GM19328 (cell line): ENCODE measurements around the gene HMCN2.

Experiments used
- ATAC-seq: cut with Tn5 transposase; IDR thresholded peaks from one replicate; pipeline ENCODE4 v1.9.1; 2021; ENCODE audit warnings: mild to moderate bottlenecking, moderate library complexity; ENCODE audit not compliant: unreplicated experiment

HMCN2 gene

DNA sequence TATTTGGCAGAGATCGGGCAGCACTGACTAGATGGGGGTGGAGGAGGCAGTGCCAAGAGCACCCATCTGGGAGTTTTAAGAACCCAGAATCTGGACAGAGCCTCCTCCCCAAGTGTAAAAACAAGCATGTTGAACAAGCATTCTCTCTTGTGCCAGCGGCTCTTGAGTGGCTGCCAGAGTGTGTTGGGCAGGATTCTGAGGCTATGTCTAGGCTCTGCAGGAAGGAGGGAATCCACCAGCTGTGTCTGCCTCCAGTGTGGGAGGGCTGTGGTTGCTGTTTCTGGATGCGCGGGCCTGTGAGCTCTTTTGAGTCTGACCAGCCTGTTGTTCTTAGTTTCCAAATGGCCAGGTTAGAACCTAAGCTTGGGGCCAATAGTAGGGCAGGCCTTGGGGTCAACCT is 39.8 kb downstream of the HMCN2 start:
- ATAC-seq, result no peak

GRCh38 chr9:130306823-130307666 is 41.5 kb downstream of the HMCN2 start:
- no peak for ATAC-seq

GRCh38 chr9:130307667-130307943 is 42.0 kb downstream of the HMCN2 start:
- no peak for ATAC-seq

DNA sequence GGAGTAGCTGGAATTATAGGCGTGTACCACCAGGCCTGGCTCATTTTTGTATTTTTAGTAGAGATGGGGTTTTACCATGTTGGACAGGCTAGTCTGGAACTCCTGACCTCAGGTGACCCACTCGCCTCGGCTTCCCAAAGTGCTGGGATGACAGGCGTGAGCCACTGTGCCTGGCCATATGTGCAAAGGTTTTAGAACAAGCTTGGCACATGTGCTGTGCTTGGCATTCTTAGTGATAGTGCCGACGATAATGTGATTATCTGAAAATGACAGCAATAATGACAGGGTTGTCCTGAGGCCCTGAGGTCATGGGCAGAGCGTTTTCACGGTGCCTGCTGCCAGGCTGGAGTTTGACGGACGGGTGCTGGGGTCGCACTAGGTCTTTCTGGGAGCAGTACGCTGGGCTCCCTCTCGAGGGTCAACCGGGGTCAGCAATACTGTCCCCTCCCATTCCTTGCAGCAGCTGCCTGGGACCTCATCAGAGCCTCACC is 42.6 kb downstream of the HMCN2 start:
- ATAC-seq, result no peak

DNA sequence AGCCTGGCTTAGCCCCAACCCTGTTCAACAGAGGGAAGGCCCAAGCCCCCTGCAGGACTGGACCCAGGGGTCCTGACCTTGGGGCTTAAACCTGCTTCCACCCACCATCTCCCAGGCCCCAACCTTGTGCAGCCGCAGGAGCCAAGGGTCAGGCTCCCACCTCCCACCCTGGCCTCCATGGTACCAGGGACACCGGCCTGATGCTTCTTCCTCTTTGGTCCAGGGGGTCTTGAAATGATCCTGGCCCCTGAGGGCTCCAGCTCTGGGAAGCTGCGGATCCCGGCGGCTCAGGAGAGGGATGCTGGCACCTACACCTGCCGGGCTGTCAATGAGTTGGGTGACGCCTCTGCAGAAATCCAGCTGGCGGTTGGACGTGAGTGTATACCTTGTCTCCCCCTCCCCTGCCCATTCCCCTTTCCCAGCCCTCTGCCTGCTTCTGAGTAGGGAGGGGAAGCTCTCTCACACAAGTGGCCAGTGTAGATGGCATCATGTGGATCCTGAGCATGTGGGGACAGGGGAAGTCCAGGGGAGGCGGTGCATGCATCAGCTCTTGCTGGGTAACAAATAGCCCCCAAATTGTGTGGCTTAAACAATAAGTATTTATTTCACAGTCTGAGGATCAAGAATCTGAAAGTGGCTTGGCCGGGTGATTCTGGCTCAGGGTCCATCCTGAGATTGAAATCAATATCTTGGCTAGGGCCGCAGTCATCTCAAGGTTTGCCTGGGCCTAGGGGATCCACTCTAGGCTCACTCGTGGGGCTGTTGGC is 44.3 kb downstream of the HMCN2 start:
- ATAC-seq, result no peak

- no peak for ATAC-seq
Observed at GRCh38 chr9:130310456-130310855, 44.9 kb downstream of the HMCN2 start.

DNA sequence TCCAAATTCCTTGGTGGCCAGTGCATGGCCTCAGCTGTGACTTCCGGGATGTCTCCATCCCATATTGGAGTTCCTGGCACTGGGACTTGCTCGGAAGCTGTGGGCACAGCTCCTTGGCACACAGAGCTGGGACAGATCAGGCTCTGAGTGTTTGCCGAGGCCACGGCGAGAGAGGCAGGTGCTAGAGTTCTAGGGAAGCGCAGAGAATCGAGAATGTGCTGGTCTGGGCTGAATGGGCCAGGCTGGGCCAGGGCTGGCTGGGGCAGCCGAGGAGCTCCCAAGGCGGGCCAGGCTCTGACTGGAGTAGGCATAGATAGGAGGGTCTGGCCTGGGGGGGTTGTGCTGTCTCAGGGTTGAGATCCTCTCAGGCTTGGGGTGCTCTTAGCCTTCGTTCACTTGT is 45.4 kb downstream of the HMCN2 start:
- ATAC-seq, result no peak

- no peak for ATAC-seq
Observed at GRCh38 chr9:130311408-130312140, 46.0 kb downstream of the HMCN2 start.

DNA sequence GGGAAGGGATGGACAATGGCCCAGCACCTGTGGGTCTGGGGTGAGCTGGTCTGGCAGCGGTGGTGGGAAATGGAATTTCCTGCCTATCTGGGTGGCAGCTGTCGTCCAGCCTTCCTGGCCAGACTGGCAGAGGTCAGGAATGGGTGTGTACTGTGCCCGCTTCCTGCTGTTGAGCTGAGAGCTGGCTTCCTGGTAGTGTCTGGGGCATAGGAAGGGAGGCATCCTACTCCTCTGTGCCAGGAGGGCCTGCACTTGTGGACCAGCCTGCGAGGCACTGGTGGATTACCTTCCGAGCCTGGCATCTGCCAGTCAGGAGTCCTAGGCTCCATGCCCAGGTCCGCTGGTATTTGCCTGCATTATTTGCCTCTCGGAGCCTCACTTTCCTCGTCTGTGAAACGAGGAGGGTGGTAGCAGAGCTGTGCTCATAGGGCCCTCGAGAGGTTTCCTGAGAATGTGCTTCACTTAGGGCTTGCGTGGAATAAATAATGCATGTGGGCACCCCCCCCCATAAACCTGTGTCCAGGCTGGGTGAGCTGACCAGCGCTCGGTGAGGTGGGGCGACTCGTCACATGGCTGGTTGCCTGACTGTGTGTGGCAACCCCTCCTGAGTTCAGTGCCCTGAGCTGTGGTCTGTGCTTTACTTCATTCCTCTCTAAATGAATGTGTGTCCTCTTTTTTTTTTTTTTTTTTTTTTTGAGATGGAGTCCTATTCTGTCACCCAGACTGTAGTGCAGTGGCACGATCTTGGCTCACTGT is 47.7 kb downstream of the HMCN2 start:
- ATAC-seq, result no peak

- ATAC-seq, result no peak
Observed at GRCh38 chr9:130315446-130316226, 50.1 kb downstream of the HMCN2 start.

DNA sequence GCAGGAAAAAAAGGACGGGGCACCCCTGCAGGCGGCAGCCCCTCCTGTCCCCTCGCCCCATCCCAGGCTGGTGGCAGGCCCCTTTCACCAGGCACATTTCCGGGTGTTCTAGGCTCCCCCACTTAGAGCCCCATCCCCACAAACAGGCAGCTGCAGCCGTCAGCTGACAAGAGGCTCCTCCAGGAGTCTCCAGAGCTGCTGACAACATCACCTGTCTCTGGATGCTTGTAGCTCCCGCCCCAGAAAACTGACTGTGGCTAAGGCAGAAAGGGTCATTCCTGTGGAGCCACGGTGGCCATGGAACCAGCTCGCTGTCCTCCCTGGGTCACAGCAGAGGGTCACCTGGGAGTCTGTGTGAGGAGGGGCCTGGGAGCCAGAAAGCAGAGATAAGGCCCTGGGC is 50.9 kb downstream of the HMCN2 start:
- no peak for ATAC-seq

DNA sequence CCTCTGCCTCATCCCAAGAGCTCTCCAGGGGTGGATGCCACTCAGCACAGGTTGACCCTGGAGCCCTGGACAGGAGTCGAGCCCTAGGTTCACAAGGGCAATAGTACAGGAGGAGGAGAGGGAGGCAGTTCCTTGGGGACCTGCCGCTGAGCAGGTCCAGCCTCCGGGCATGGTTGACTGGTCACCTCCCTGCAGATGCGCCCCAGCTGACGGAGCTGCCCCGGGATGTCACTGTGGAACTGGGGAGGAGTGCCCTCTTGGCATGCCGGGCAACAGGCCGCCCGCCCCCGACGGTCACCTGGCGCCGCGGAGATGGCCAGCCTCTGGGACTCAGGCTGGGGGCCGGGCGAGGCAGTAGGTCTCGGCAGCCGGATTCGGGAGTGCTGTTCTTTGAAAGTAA is 53.7 kb downstream of the HMCN2 start:
- ATAC-seq, result no peak

GRCh38 chr9:130319944-130320712 is 54.6 kb downstream of the HMCN2 start:
- no peak for ATAC-seq

- no peak for ATAC-seq
Observed at GRCh38 chr9:130320723-130321481, 55.3 kb downstream of the HMCN2 start.

- no peak for ATAC-seq
Observed at GRCh38 chr9:130321539-130321938, 56.0 kb downstream of the HMCN2 start.

- no peak for ATAC-seq
Observed at GRCh38 chr9:130323051-130323745, 57.6 kb downstream of the HMCN2 start.

GRCh38 chr9:130325921-130326320 is 60.4 kb downstream of the HMCN2 start:
- no peak for ATAC-seq
